Neural progenitor cell (in vitro differentiated cells): ENCODE data around the gene MEOX1.

Experiments used
- EZH2 ChIP-seq: fragments of 200-600 bp; sonication (generic); IDR thresholded peaks from 2 replicates; pipeline ENCODE4 v1.6.1; 2017; ENCODE audit warnings: antibody characterized with exemption, mild to moderate bottlenecking, moderate library complexity
- TF ChIP-seq, protein P1 (sequence below): fragments of 200-600 bp; sonication (generic); IDR thresholded peaks from 2 replicates; pipeline ENCODE4 v1.5.1; 2017; ENCODE audit warnings: antibody characterized with exemption, mild to moderate bottlenecking

- TF ChIP-seq, protein P1, sequence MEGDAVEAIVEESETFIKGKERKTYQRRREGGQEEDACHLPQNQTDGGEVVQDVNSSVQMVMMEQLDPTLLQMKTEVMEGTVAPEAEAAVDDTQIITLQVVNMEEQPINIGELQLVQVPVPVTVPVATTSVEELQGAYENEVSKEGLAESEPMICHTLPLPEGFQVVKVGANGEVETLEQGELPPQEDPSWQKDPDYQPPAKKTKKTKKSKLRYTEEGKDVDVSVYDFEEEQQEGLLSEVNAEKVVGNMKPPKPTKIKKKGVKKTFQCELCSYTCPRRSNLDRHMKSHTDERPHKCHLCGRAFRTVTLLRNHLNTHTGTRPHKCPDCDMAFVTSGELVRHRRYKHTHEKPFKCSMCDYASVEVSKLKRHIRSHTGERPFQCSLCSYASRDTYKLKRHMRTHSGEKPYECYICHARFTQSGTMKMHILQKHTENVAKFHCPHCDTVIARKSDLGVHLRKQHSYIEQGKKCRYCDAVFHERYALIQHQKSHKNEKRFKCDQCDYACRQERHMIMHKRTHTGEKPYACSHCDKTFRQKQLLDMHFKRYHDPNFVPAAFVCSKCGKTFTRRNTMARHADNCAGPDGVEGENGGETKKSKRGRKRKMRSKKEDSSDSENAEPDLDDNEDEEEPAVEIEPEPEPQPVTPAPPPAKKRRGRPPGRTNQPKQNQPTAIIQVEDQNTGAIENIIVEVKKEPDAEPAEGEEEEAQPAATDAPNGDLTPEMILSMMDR = peak; percentile 96
- no peak for TF ChIP-seq EZH2
Observed at GRCh38 chr17:43673516-43674323, 12.0 kb upstream of the MEOX1 start.
